HUES64 (cell line): ENCODE measurements around the gene ZFAND2A.
A peak's percentile ranks its signal among the peaks of the same experiment; 100 is the strongest.
"Not testable (repeated sequence)": the region's sequence is repeated elsewhere in the genome, so short reads cannot be mapped to it uniquely, and the experiment has no call there.

ENCODE experiments used
- H3K27ac ChIP-seq: 2 replicates; pipeline ENCODE4 v1.7.0; 2013; ENCODE audit warnings: low read depth, low read length, inconsistent platforms
- H3K27me3 ChIP-seq: 2 replicates; pipeline ENCODE4 v1.6.1; 2013; ENCODE audit warnings: mild to moderate bottlenecking, low read length; ENCODE audit not compliant: insufficient read depth
- H3K36me3 ChIP-seq: 2 replicates; pipeline ENCODE4 v1.6.1; 2013; ENCODE audit warnings: mild to moderate bottlenecking, low read length; ENCODE audit not compliant: insufficient read depth
- H3K4me1 ChIP-seq: 2 replicates; pipeline ENCODE4 v1.6.1; 2013; ENCODE audit warnings: mild to moderate bottlenecking, low read length, moderate library complexity; ENCODE audit not compliant: insufficient read depth
- H3K4me3 ChIP-seq: 2 replicates; pipeline ENCODE4 v1.5.1; 2013; ENCODE audit warnings: mild to moderate bottlenecking, low read length, moderate library complexity
- H3K9ac ChIP-seq: 2 replicates; pipeline ENCODE4 v1.6.1; 2013; ENCODE audit warnings: mild to moderate bottlenecking, low read depth, low read length
- H3K9me3 ChIP-seq: 2 replicates; pipeline ENCODE4 v1.6.1; 2013; ENCODE audit warnings: low read depth, low read length; ENCODE audit not compliant: insufficient read depth
- WGBS: fragments of 150-250, 120-280 bp; methylation state at CpG from one replicate; pipeline ENCODE4 v1.1.7; 2013; ENCODE audit warnings: missing lambda C conversion rate; 5-methylcytosine and 5-hydroxymethylcytosine counted together

The ZFAND2A gene

GRCh38 chr7:1159231-1159630, 765 bp downstream of the ZFAND2A start:
- not testable (repeated sequence) for H3K4me1 ChIP-seq, H3K27me3 ChIP-seq, H3K9me3 ChIP-seq, H3K27ac ChIP-seq
- Histone ChIP-seq H3K9ac (peak overlapping the region; percentile 60; the same call in 1 of the 2 replicates), H3K36me3 (peaks cover 35% of the 10 kb centered on the region), H3K4me3 (peak overlapping the region; percentile 65)
- 8% methylated on average over 24 of the region's 26 CpGs for WGBS

GRCh38 chr7:1158203-1159126, 1.5 kb downstream of the ZFAND2A start:
- peak overlapping the region; percentile 60 for H3K9ac ChIP-seq

GRCh38 chr7:1156782-1157535, 3.0 kb downstream of the ZFAND2A start:
- Histone ChIP-seq H3K36me3 (peaks cover 52% of the 10 kb centered on the region), H3K27me3 (no peaks in the 10 kb centered on the region), H3K9me3 (no peaks in the 10 kb centered on the region), H3K4me3 (no peak overlapping the region), H3K9ac (no peak overlapping the region), H3K4me1 (no peaks in the 10 kb centered on the region), H3K27ac (no peak overlapping the region)
- 84% methylated on average over 10 of the region's 10 CpGs for WGBS

More at GRCh38 chr7:1158203-1159126, 1.5 kb downstream of the ZFAND2A start:
- Histone ChIP-seq H3K27ac (no peak overlapping the region), H3K4me3 (peak overlapping the region; percentile 65), H3K4me1 (no peaks in the 10 kb centered on the region), H3K36me3 (peaks cover 38% of the 10 kb centered on the region), H3K27me3 (no peaks in the 10 kb centered on the region), H3K9me3 (no peaks in the 10 kb centered on the region)
- 74% methylated on average over 25 of the region's 25 CpGs for WGBS

GRCh38 chr7:1155818-1156781, 3.9 kb downstream of the ZFAND2A start:
- not testable (repeated sequence) for H3K9ac ChIP-seq, H3K4me1 ChIP-seq, H3K9me3 ChIP-seq, H3K4me3 ChIP-seq, H3K27me3 ChIP-seq, H3K27ac ChIP-seq
- WGBS, result 94% methylated on average over 23 of the region's 33 CpGs
- peaks cover 57% of the 10 kb centered on the region for H3K36me3 ChIP-seq

- no peaks in the 10 kb centered on the region for H3K27me3 ChIP-seq
- H3K9me3 ChIP-seq, result no peaks in the 10 kb centered on the region
- WGBS, result 96% methylated on average over 11 of the region's 11 CpGs
- no peak overlapping the region for H3K27ac ChIP-seq
- peaks cover 60% of the 10 kb centered on the region for H3K36me3 ChIP-seq
- H3K4me3 ChIP-seq, result no peak overlapping the region
- no peaks in the 10 kb centered on the region for H3K4me1 ChIP-seq
- no peak overlapping the region for H3K9ac ChIP-seq
Observed at GRCh38 chr7:1154172-1154739, 5.7 kb downstream of the ZFAND2A start.

- no peaks in the 10 kb centered on the region for H3K9me3 ChIP-seq
- no peaks in the 10 kb centered on the region for H3K4me1 ChIP-seq
- H3K27me3 ChIP-seq, result no peaks in the 10 kb centered on the region
- WGBS, result 93% methylated on average over 15 of the region's 15 CpGs
- no peak overlapping the region for H3K4me3 ChIP-seq
- H3K9ac ChIP-seq, result no peak overlapping the region
- H3K27ac ChIP-seq, result no peak overlapping the region
- H3K36me3 ChIP-seq, result peaks cover 55% of the 10 kb centered on the region
Observed at GRCh38 chr7:1152492-1152891, 7.5 kb downstream of the ZFAND2A start.

GRCh38 chr7:1151653-1152425, 8.2 kb downstream of the ZFAND2A start:
- Histone ChIP-seq H3K27me3 (no peaks in the 10 kb centered on the region), H3K4me3 (no peak overlapping the region), H3K9me3 (no peaks in the 10 kb centered on the region), H3K4me1 (no peaks in the 10 kb centered on the region), H3K9ac (no peak overlapping the region), H3K27ac (no peak overlapping the region), H3K36me3 (peaks cover 48% of the 10 kb centered on the region)
- 96% methylated on average over 20 of the region's 20 CpGs for WGBS

GRCh38 chr7:1151156-1151555, 8.8 kb downstream of the ZFAND2A start:
- no peak overlapping the region for H3K4me3 ChIP-seq
- no peak overlapping the region for H3K9ac ChIP-seq
- peaks cover 44% of the 10 kb centered on the region for H3K36me3 ChIP-seq
- no peaks in the 10 kb centered on the region for H3K27me3 ChIP-seq
- H3K9me3 ChIP-seq, result no peaks in the 10 kb centered on the region
- H3K4me1 ChIP-seq, result no peaks in the 10 kb centered on the region
- 96% methylated on average over 11 of the region's 13 CpGs for WGBS
- H3K27ac ChIP-seq, result no peak overlapping the region

GRCh38 chr7:1150400-1151002, 9.5 kb downstream of the ZFAND2A start:
- no peaks in the 10 kb centered on the region for H3K9me3 ChIP-seq
- no peak overlapping the region for H3K9ac ChIP-seq
- no peak overlapping the region for H3K4me3 ChIP-seq
- H3K36me3 ChIP-seq, result peaks cover 40% of the 10 kb centered on the region
- no peaks in the 10 kb centered on the region for H3K4me1 ChIP-seq
- 93% methylated on average over 9 of the region's 9 CpGs for WGBS
- no peaks in the 10 kb centered on the region for H3K27me3 ChIP-seq
- H3K27ac ChIP-seq, result no peak overlapping the region
